ENCODE data around the gene CCN6.

- no peak for TF ChIP-seq ELF4 (IDR thresholded peaks at IDR 0.05)
- TF ChIP-seq TARDBP (IDR thresholded peaks at IDR 0.05) = no peak
- TF ChIP-seq FOXM1 (IDR thresholded peaks at IDR 0.05; ENCODE audit: borderline replicate concordance) = no peak
- TF ChIP-seq SP1 (IDR thresholded peaks at IDR 0.05) = no peak
- TF ChIP-seq BHLHE40 (IDR thresholded peaks at IDR 0.05; ENCODE audit: borderline replicate concordance) = no peak
- no peak for TF ChIP-seq ARNT (IDR thresholded peaks at IDR 0.05)
- TF ChIP-seq FOXK2 (IDR thresholded peaks at IDR 0.05) = no peak
- TF ChIP-seq L3MBTL2 (conservative IDR thresholded peaks at IDR 0.05) = no peak
- TF ChIP-seq ZNF384 (IDR thresholded peaks at IDR 0.05) = no peak
These were observed 3.5 kb upstream of the CCN6 start for GRCh38 chr6:112050429-112050828.

All from HEK293T (cell line).